Muscle layer of duodenum (tissue), 2 donors: ENCODE results near the gene NFKB2.

Source experiments
- H3K27ac ChIP-seq: one replicate; pipeline ENCODE4 v1.7.0; 2013; ENCODE audit warnings: mild to moderate bottlenecking, low read length
- H3K27me3 ChIP-seq: one replicate; pipeline ENCODE4 v1.7.0; 2013; ENCODE audit warnings: low read depth, mild to moderate bottlenecking, control low read depth, low read length
- H3K36me3 ChIP-seq, 2 donors: one replicate each; pipeline ENCODE4 v1.7.0; 2013; ENCODE audit warnings: low read length in 2 of 2, control low read depth in 1 of 2, mild to moderate bottlenecking in 1 of 2; ENCODE audit not compliant: insufficient read depth in 2 of 2, control insufficient read depth in 1 of 2
- H3K4me1 ChIP-seq, 2 donors: one replicate each; pipeline ENCODE4 v1.7.0; 2013; ENCODE audit warnings: low read length in 2 of 2, mild to moderate bottlenecking in 2 of 2, control low read depth in 1 of 2, moderate library complexity in 1 of 2; ENCODE audit not compliant: insufficient read depth in 2 of 2, control insufficient read depth in 1 of 2
- H3K4me3 ChIP-seq, 2 donors: one replicate each; pipeline ENCODE4 v1.7.0; 2013; ENCODE audit warnings: low read length in 2 of 2, low read depth in 1 of 2, mild to moderate bottlenecking in 1 of 2
- H3K9me3 ChIP-seq, 2 donors: one replicate each; pipeline ENCODE4 v1.7.0; 2013; ENCODE audit warnings: low read length in 2 of 2, control low read depth in 1 of 2, mild to moderate bottlenecking in 1 of 2; ENCODE audit not compliant: control insufficient read depth in 1 of 2
- donor health status: healthy.

The NFKB2 gene

DNA sequence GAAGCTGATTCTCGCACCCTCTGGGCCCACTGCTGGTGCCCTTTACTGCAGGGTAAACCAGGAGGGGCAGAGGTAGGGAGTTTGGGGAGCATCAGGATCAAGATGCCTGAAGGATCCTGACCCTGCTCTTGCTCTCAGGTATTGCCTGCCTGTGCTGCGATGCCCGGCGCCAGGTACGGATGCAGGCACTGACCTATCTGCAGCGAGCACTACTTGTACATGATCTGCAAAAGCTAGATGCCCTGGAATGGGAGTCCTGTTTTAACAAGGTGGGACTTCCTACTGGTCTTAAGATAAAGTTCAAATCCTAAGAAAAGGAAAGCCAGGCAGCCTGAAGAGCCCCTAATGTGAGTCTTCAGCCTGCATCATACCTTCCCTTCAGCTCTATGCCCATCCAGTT lies 16.1 kb upstream of the NFKB2 start:
- Histone ChIP-seq H3K27me3 (no peaks in the 10 kb centered on the region), H3K36me3 (peaks cover 50 to 77% of the 10 kb centered on the region in 2 donors), H3K4me1 (no peaks in the 10 kb centered on the region), H3K27ac (no peak overlapping the region), H3K4me3 (no peak overlapping the region), H3K9me3 (no peaks in the 10 kb centered on the region)

- H3K4me1 ChIP-seq = peaks cover 0 to 4% of the 10 kb centered on the region in 2 donors
- H3K4me3 ChIP-seq = no peak overlapping the region
- peaks cover 31 to 54% of the 10 kb centered on the region in 2 donors for H3K36me3 ChIP-seq
- H3K27me3 ChIP-seq = no peaks in the 10 kb centered on the region
- no peaks in the 10 kb centered on the region for H3K9me3 ChIP-seq
- H3K27ac ChIP-seq = no peak overlapping the region
These were observed 13.5 kb upstream of the NFKB2 start for GRCh38 chr10:102381983-102382382.

- H3K27ac ChIP-seq = no peak overlapping the region
- peaks cover 0 to 4% of the 10 kb centered on the region in 2 donors for H3K4me1 ChIP-seq
- peaks cover 31 to 53% of the 10 kb centered on the region in 2 donors for H3K36me3 ChIP-seq
- H3K9me3 ChIP-seq = no peaks in the 10 kb centered on the region
- no peak overlapping the region for H3K4me3 ChIP-seq
- H3K27me3 ChIP-seq = no peaks in the 10 kb centered on the region
These were observed 12.6 kb upstream of the NFKB2 start for GRCh38 chr10:102382871-102383270.

DNA sequence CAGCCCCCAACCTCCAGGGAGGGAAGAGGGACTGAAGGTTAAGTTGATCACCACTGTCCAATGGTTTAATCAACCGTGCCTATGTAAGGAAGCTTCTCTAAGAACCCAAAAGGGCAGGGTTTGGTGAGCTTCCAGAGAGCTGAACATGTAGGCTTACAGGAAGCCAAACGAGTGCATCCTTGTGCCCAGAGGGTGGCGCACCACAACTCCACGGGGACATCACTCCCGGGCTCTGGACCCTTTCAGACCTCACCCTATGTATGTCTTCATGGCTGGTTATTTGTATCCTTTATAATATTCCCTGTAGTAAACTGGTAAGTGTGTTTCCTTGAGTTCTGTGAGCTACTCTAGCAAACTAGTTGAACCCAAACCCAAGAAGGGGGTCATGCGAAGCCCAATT lies 11.5 kb upstream of the NFKB2 start:
- no peak overlapping the region for H3K27ac ChIP-seq

GRCh38 chr10:102384606-102385429 lies 10.7 kb upstream of the NFKB2 start:
- no peaks in the 10 kb centered on the region for H3K9me3 ChIP-seq
- H3K36me3 ChIP-seq = peaks cover 21 to 35% of the 10 kb centered on the region in 2 donors
- H3K4me1 ChIP-seq = peaks cover 0 to 4% of the 10 kb centered on the region in 2 donors
- H3K27ac ChIP-seq = no peak overlapping the region
- no peaks in the 10 kb centered on the region for H3K27me3 ChIP-seq
- H3K4me3 ChIP-seq = no peak overlapping the region

More for the DNA sequence above, 11.5 kb upstream of the NFKB2 start:
- Histone ChIP-seq H3K4me1 (peaks cover 0 to 4% of the 10 kb centered on the region in 2 donors), H3K27me3 (no peaks in the 10 kb centered on the region), H3K4me3 (no peak overlapping the region), H3K36me3 (peaks cover 29 to 43% of the 10 kb centered on the region in 2 donors), H3K9me3 (no peaks in the 10 kb centered on the region)

GRCh38 chr10:102389894-102390293 lies 5.6 kb upstream of the NFKB2 start:
- Histone ChIP-seq H3K4me3 (no peak overlapping the region), H3K9me3 (no peaks in the 10 kb centered on the region), H3K36me3 (no peaks in the 10 kb centered on the region), H3K27me3 (no peaks in the 10 kb centered on the region), H3K27ac (no peak overlapping the region), H3K4me1 (peaks cover 0 to 11% of the 10 kb centered on the region in 2 donors)

GRCh38 chr10:102392306-102392705 lies 3.2 kb upstream of the NFKB2 start:
- Histone ChIP-seq H3K27me3 (no peaks in the 10 kb centered on the region), H3K4me1 (peaks cover 10 to 21% of the 10 kb centered on the region in 2 donors), H3K4me3 (no peak overlapping the region), H3K36me3 (peaks cover 4 to 5% of the 10 kb centered on the region in 2 donors), H3K9me3 (no peaks in the 10 kb centered on the region), H3K27ac (no peak overlapping the region)

DNA sequence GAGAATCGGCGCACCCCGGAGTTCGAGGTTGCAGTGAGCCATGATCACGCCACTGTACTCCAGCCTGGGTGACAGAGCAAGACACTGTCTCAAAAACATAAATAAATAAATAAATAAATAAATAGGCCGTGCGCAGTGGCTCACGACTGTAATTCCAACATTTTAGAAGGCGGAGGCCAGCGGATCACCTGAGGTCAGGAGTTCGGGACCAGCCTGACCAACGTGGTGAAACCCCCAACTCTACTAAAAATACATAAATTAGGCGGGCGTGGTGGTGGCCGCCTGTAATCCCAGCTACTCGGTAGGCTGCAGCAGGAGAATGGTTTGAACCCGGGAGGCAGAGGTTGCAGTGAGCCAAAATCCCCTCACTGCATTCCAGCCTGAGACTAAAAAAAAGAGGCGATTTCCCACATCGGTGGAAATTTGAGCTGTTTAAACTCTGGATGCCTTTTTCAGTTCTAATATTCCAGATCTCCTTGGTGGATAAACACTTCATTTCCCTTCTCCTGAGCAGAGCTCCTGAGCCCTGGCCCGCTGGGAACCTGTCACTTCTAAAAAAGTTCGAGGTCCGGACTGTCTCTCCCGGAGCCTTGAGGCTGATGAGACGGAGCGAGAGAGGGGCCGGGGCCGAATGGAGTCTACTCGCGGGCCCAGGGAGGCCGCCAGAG lies 2.0 kb upstream of the NFKB2 start:
- no peaks in the 10 kb centered on the region for H3K27me3 ChIP-seq
- H3K27ac ChIP-seq = peak overlapping the region; percentile 90
- no peaks in the 10 kb centered on the region for H3K9me3 ChIP-seq
- H3K4me1 ChIP-seq = peaks cover 10 to 33% of the 10 kb centered on the region in 2 donors
- peaks cover 13 to 14% of the 10 kb centered on the region in 2 donors for H3K36me3 ChIP-seq
- H3K4me3 ChIP-seq = peak overlapping the region; percentile 77 to 84

- peaks cover 13 to 14% of the 10 kb centered on the region in 2 donors for H3K36me3 ChIP-seq
- no peaks in the 10 kb centered on the region for H3K27me3 ChIP-seq
- peak overlapping the region; percentile 77 to 84 for H3K4me3 ChIP-seq
- peak overlapping the region; percentile 90 for H3K27ac ChIP-seq
- no peaks in the 10 kb centered on the region for H3K9me3 ChIP-seq
- H3K4me1 ChIP-seq = peaks cover 10 to 38% of the 10 kb centered on the region in 2 donors
These were observed 1.3 kb upstream of the NFKB2 start for GRCh38 chr10:102394079-102394800.

- Histone ChIP-seq H3K27me3 (no peaks in the 10 kb centered on the region), H3K27ac (peak overlapping the region; percentile 90), H3K36me3 (peaks cover 13 to 14% of the 10 kb centered on the region in 2 donors), H3K4me1 (peaks cover 10 to 43% of the 10 kb centered on the region in 2 donors), H3K9me3 (no peaks in the 10 kb centered on the region), H3K4me3 (peak overlapping the region; percentile 77 to 84)
These were observed 605 bp upstream of the NFKB2 start for GRCh38 chr10:102394801-102395399.

DNA sequence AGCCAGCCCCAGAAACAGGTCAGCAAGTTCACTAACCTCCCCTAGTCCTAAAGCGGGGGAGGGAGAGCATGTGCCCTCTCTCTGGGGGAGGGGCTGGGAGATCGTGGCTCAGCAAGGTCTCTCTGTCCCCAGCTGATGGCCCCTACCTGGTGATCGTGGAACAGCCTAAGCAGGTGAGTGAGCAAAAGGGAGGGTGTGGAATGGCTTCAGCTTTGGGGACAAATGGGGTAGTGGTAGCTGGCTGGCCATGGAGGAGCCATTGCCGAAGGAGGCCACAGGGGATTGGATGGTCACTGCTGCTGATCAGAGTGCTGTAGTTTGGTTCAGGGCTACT lies 779 bp downstream of the NFKB2 start:
- H3K4me3 ChIP-seq = peak overlapping the region; percentile 59 to 77
- H3K36me3 ChIP-seq = peaks cover 18 to 24% of the 10 kb centered on the region in 2 donors
- peak overlapping the region; percentile 72 for H3K27ac ChIP-seq
- H3K9me3 ChIP-seq = no peaks in the 10 kb centered on the region
- H3K27me3 ChIP-seq = no peaks in the 10 kb centered on the region
- peaks cover 10 to 52% of the 10 kb centered on the region in 2 donors for H3K4me1 ChIP-seq
